Activated T-cell treated with anti-CD3 and anti-CD28 coated beads for 24 hours (primary cell): ENCODE data around the gene ARSB.
A peak's percentile ranks its signal among the peaks of the same experiment; 100 is the strongest.

ENCODE experiments used
- DNase-seq: peaks from one replicate; pipeline ENCODE4 v3.0.0-alpha.2; 2020; ENCODE audit warnings: low read depth

ARSB gene

GRCh38 chr5:78985116-78985724 lies at the start of gene ARSB:
TSS of gene ARSB (minus strand) at chr5:78985310. CDS start at chr5:78985248, 62 bp downstream.
- peak; percentile 44 for DNase-seq

GRCh38 chr5:79032782-79033181 lies 47.7 kb upstream of the ARSB start:
- no peak for DNase-seq

GRCh38 chr5:79032031-79032695 lies 47.1 kb upstream of the ARSB start:
- no peak for DNase-seq

- no peak for DNase-seq
Measured at GRCh38 chr5:79031485-79031867, 46.4 kb upstream of the ARSB start.

GRCh38 chr5:79030663-79031484 lies 45.8 kb upstream of the ARSB start:
- no peak for DNase-seq

- DNase-seq, result peak; percentile 32
Measured at GRCh38 chr5:79025054-79025472, 40.0 kb upstream of the ARSB start.

- no peak for DNase-seq
Measured at GRCh38 chr5:79023947-79024346, 38.8 kb upstream of the ARSB start.

- DNase-seq, result no peak
Measured at GRCh38 chr5:79023348-79023747, 38.2 kb upstream of the ARSB start.

GRCh38 chr5:79022771-79023170 lies 37.7 kb upstream of the ARSB start:
- DNase-seq, result no peak

GRCh38 chr5:79021753-79022152 lies 36.6 kb upstream of the ARSB start:
- DNase-seq, result no peak

GRCh38 chr5:79020861-79021561 lies 35.9 kb upstream of the ARSB start:
- peak; percentile 18 for DNase-seq

- no peak for DNase-seq
Measured at GRCh38 chr5:79014631-79015030, 29.5 kb upstream of the ARSB start.

GRCh38 chr5:79011869-79012268 lies 26.8 kb upstream of the ARSB start:
- DNase-seq, result no peak

- DNase-seq, result no peak
Measured at GRCh38 chr5:79011219-79011836, 26.2 kb upstream of the ARSB start.

- no peak for DNase-seq
Measured at GRCh38 chr5:79008362-79008761, 23.3 kb upstream of the ARSB start.

GRCh38 chr5:79007872-79008271 lies 22.8 kb upstream of the ARSB start:
- DNase-seq, result no peak

- no peak for DNase-seq
Measured at GRCh38 chr5:79005936-79006631, 21.0 kb upstream of the ARSB start.

- no peak for DNase-seq
Measured at GRCh38 chr5:79005151-79005550, 20.0 kb upstream of the ARSB start.

- no peak for DNase-seq
Measured at GRCh38 chr5:79002374-79002773, 17.3 kb upstream of the ARSB start.

GRCh38 chr5:79001471-79001870 lies 16.4 kb upstream of the ARSB start:
- DNase-seq, result no peak

- no peak for DNase-seq
Measured at GRCh38 chr5:78997090-78997489, 12.0 kb upstream of the ARSB start.
